DMS153 (cell line): ENCODE measurements around the gene GAA.

Experiments used
- DNase-seq: peaks from one replicate; lab custom pipeline; 2025; lab: John Stamatoyannopoulos, UW

Gene GAA

DNA sequence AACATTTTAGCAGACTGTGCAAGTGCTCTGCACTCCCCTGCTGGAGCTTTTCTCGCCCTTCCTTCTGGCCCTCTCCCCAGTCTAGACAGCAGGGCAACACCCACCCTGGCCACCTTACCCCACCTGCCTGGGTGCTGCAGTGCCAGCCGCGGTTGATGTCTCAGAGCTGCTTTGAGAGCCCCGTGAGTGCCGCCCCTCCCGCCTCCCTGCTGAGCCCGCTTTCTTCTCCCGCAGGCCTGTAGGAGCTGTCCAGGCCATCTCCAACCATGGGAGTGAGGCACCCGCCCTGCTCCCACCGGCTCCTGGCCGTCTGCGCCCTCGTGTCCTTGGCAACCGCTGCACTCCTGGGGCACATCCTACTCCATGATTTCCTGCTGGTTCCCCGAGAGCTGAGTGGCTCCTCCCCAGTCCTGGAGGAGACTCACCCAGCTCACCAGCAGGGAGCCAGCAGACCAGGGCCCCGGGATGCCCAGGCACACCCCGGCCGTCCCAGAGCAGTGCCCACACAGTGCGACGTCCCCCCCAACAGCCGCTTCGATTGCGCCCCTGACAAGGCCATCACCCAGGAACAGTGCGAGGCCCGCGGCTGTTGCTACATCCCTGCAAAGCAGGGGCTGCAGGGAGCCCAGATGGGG is 3.1 kb downstream of the GAA start:
- DNase-seq = peak; percentile 78

DNA sequence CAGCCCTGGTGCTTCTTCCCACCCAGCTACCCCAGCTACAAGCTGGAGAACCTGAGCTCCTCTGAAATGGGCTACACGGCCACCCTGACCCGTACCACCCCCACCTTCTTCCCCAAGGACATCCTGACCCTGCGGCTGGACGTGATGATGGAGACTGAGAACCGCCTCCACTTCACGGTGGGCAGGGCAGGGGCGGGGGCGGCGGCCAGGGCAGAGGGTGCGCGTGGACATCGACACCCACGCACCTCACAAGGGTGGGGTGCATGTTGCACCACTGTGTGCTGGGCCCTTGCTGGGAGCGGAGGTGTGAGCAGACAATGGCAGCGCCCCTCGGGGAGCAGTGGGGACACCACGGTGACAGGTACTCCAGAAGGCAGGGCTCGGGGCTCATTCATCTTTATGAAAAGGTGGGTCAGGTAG is 3.6 kb downstream of the GAA start:
- DNase-seq = no peak

DNA sequence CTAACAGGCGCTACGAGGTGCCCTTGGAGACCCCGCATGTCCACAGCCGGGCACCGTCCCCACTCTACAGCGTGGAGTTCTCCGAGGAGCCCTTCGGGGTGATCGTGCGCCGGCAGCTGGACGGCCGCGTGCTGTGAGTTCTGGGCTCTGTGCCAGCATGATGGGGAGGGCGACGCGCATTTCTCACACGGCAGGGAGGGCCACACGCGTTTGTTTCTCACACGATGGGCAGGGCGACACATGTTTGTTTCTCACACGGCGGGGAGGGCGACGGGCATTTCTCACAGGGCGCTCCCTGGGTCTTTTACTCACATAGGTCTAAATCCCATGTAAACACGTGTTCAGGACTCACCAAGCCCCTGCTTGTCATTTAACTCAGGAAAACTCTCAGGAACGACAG is 4.4 kb downstream of the GAA start:
- no peak for DNase-seq

DNA sequence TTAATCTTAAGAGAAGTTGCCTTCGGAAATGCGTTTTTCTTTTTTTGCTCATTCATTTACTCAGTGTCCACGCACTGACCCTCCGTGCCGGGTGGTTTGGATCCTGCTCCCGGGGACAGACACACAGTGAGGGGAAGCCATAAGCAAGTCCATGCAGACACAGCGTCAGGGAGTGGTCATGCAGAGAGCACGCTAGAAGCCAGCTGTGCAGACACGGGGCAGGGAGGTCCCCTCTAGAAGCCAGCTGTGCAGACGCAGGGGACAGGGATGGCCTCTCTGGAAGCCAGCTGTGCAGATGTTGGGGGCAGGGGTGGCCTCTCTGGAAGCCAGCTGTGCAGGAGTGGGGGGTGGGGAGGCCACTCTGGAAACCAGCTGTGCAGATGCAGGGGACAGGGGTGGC is 4.8 kb downstream of the GAA start:
- no peak for DNase-seq

DNA sequence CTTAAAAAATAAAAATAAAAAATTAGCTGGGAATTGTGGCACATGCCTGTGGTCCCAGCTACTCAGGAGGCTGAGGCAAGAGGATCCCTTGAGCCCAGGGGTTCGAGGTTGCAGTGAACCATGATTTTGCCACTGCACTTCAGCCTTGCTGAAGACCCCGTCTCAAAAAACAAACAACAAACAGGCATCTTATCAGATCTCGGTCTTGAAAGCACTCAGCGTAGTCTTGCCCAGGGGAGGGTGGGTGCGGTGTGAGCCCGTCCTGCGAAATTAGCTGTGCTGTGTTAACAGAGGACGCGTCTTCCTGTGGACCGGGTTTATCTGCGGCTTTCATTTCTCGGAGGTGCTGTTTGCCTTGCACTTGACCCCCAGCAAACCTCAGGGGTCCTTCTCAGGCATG is 5.4 kb downstream of the GAA start:
- DNase-seq = no peak

DNA sequence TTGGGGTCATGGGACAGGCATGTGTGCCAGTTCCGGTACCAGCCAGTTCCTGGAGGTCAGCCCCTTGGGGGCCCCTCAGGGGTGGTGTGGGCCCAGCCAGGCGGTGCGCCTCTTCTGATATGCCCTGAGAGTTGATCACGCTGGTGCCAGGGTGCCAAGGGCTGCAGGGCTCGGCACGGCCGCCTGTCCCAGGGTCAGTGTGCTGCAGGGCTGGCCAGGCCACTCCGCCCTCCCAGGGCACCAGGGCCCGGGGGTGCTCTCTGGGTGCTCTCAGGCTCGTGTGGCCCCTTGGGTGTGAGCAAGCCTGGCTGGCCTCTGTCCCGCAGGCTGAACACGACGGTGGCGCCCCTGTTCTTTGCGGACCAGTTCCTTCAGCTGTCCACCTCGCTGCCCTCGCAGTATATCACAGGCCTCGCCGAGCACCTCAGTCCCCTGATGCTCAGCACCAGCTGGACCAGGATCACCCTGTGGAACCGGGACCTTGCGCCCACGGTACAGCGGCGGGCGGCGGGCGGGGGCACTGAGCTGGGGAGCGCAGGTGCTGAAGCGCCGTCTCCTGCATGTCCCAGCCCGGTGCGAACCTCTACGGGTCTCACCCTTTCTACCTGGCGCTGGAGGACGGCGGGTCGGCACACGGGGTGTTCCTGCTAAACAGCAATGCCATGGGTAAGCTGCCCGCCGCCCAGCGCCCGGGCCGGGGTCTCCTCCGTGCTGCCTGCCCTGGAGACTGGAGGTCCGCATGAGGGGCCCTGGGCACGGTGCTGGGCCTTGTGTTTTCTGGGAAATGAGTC is 6.0 kb downstream of the GAA start:
- no peak for DNase-seq

DNA sequence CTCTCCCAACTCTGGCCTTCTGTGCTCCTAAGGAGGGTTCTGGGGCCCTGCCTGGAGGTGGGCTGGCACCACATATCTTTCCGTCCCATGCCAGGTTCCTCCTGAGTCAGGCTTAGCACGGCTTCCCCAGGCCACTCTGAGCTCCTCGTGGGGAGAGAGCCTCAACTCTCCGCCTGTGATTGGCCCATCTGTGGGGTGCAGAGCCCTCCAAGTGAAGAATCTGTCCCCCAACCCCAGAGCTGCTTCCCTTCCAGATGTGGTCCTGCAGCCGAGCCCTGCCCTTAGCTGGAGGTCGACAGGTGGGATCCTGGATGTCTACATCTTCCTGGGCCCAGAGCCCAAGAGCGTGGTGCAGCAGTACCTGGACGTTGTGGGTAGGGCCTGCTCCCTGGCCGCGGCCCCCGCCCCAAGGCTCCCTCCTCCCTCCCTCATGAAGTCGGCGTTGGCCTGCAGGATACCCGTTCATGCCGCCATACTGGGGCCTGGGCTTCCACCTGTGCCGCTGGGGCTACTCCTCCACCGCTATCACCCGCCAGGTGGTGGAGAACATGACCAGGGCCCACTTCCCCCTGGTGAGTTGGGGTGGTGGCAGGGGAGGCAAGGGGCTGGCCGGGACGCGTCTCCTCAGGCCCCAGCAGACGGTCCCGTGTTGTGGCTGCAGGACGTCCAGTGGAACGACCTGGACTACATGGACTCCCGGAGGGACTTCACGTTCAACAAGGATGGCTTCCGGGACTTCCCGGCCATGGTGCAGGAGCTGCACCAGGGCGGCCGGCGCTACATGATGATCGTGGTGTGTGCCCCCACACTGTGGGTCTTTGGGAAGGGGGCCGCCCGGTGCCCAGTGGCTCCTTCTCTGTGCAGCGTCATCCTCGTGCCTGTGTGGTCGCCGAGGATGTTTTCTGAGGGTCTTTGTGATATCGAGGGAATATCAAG is 6.9 kb downstream of the GAA start:
- DNase-seq = no peak

DNA sequence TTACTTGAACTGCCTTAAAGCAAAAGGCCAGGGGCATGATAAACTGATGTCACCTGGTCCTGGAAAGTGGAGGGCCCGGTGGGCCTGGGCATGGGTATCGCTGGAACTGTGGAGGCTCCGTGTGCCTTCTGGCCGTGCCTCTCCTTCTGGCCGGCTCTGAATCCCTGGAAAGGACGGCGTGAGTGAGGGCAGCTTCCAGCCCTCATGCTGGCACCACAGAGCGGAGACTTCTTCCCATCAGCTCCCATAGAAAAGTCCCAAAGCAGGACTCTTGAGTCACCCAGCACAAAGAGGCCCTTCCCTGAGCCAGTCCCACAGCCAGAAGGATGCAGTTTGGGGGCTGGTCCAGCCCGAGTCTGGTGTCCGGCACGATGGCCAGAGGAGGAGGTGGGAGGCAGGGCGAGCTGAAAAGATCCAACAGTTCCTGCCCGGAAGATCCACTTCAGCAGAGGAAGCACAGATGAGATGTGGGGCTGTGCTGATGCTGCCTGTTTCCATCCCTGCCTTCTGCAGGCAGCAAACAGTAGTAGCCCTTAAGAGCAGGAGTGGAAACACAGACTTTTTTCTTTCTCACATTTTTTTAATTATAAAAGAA is 7.8 kb downstream of the GAA start:
- DNase-seq = peak; percentile 57

DNA sequence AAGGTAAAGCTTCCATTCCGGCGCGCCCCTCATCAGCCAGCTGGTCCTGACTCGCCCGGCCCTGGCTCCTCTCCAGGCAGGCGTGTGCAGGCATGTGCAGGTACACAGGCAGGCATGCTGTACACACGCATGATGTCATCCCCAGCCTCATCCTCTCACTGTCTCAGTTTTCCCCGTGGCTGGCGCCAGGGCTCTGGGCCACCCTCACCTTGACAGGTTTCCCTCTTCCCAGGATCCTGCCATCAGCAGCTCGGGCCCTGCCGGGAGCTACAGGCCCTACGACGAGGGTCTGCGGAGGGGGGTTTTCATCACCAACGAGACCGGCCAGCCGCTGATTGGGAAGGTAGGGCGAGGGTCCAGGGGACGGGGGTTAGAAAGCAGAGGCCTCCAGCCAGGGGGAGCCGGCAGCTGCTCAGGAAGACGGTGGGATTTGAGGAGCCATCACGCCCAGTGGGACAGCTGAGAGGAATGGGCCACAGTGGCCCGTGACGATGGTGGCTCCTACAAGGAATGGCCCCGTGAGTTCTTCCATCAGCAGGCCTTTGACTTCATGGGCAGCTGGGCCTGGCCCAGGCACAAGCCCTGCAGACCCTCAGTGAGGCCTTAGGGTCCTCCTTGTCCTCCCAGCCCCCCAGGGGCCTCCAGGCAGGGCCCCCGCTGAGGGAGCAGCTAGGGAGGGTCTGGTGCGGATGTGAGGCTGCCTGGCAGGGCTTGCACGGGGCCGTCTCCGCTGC is 8.5 kb downstream of the GAA start:
- peak; percentile 75 for DNase-seq

DNA sequence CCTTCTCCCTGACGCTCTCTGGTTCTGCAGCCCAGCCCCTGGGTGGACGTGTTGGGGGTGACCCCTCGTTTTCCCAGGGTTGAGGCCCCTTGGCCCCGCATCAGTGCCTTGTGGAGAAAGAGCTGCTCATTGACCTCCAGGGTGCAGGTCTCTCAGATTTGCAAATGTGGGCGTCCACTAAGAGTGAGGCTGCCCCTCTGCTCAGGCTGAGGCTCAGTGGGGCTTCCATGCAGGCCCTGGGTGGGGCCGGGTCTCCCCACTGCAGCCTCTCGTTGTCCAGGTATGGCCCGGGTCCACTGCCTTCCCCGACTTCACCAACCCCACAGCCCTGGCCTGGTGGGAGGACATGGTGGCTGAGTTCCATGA is 9.0 kb downstream of the GAA start:
- no peak for DNase-seq

DNA sequence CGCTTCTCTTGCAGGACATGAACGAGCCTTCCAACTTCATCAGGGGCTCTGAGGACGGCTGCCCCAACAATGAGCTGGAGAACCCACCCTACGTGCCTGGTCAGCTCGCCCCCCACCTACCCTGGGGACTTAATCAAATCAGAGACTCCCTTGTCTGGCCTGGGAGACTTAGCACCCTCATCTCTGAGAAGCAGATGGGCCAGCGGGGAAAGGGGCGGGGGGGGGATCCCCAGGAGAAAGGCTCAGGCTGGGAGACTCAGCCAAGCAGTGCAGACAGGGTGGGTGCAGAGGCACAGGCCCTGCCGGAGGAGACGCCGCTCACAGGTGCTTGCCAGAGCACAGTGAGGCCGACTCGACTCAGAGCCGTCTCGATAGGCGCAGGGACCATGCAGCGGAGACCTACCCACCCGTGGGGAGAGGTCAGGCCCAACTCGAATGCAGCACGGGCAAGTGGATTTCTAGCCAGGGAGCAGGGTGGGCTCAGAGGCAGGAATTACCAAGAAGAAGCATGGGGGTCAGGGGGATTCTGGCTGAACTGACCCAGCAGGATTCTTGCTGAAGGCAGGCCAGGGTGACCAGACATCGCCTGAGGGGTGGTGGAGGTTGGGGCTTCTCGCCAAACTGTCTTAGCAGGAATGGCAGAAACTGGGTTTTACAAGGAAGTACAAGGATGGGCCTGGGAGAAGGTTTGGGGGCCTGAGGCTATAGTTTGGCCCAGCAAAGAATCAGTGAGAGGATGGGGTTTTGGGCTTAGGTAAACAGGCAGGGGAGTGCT is 9.7 kb downstream of the GAA start:
- no peak for DNase-seq

DNA sequence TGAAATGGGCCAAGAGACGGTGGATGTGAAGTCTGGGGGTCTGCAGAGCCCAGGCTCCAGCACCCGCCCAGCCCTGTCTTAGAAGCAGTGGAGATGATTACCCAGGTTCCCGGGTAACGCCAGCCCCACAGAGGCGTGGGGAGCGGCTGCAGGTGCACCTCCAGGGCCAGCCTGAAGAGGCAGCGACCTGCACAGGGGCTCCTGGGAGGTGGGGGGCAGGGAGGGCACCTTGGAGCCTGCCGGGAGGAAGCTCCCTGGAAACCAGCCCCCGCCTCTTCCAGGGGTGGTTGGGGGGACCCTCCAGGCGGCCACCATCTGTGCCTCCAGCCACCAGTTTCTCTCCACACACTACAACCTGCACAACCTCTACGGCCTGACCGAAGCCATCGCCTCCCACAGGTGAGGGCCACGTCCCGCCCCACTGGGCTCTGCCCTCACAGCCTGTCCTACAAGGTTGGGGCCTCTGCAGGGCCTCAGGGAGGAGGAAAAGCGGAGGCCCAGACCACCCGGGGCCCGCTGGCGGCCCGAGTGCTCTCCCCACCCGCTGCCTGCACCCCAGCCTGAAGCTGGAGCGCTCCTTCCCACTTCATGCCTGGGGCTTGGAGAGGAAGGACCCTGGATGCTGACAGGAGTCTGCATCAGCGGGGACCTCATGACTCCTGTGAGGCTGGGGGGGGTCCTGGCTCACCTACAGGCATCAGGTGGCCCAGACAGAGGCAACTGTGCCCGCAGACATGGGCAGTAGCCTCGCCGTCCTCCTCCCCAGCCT is 10.5 kb downstream of the GAA start:
- DNase-seq = no peak

DNA sequence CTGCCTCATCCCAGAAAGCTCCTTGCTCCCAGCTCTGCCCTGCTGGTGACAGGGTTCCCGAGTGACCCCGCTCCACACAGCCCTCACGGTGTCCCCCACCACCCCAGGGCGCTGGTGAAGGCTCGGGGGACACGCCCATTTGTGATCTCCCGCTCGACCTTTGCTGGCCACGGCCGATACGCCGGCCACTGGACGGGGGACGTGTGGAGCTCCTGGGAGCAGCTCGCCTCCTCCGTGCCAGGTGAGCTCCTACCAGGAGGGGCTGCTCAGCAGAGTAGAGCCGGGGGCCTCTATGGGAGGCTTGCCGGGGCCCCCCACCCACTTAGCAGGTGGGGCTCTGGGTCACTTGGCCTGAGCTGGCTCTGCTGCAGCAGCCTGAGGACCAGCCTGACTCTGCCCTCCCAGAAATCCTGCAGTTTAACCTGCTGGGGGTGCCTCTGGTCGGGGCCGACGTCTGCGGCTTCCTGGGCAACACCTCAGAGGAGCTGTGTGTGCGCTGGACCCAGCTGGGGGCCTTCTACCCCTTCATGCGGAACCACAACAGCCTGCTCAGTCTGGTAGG is 11.2 kb downstream of the GAA start:
- no peak for DNase-seq

DNA sequence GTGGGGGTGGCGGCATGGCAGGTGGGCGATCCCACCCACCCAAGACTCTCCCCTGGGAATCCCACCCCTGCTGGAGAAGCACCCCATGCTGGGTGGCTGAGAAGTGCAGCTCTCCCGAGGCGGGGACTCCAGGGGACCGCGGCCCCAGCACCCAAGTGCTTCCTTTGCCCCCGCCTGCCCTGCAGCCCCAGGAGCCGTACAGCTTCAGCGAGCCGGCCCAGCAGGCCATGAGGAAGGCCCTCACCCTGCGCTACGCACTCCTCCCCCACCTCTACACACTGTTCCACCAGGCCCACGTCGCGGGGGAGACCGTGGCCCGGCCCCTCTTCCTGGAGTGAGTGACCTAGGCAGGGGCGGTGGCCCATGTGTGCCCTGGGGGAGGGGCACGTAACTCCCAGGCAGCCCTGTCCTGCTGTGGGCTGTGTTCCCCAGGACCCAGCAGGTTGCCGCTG is 11.7 kb downstream of the GAA start:
- no peak for DNase-seq

DNA sequence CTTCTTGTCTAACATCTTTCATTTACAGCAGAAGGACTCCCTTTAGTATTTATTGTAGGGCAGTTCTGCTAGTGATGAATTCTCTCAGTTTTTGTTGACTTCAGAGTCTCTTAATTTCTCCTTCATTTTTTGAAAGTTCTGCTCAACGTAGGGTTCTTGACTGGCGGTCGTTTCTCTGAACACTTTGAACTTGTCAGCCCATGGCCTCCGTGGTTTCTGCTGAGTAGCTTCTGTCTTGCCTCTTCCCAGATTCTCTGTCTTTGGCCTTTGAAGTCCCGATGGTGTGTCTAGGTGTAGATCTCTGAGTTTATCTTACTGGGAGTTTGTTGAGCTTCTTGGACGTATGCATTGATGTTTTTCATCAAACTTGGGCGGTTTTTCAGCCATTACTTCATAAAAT is 13.4 kb downstream of the GAA start:
- no peak for DNase-seq

DNA sequence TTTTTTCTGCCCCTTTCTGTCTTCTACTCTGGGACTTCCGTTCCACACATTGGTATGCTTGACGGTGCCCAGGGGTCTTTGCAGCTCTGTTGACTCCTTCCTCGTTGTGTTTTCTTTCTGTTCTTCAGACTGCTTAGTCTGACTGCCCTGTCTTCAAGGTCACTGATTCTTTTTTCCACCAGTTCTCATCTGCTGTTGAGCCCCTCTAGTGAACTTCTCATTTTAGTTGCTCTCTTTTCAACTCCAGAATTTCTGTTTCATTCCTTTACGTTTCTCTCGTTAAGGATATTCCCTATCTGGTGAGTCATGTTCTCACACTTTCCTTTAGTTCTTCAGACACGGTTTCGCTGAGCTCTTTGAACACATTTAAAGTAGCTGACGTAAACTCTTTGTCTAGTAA is 13.8 kb downstream of the GAA start:
- DNase-seq = no peak

DNA sequence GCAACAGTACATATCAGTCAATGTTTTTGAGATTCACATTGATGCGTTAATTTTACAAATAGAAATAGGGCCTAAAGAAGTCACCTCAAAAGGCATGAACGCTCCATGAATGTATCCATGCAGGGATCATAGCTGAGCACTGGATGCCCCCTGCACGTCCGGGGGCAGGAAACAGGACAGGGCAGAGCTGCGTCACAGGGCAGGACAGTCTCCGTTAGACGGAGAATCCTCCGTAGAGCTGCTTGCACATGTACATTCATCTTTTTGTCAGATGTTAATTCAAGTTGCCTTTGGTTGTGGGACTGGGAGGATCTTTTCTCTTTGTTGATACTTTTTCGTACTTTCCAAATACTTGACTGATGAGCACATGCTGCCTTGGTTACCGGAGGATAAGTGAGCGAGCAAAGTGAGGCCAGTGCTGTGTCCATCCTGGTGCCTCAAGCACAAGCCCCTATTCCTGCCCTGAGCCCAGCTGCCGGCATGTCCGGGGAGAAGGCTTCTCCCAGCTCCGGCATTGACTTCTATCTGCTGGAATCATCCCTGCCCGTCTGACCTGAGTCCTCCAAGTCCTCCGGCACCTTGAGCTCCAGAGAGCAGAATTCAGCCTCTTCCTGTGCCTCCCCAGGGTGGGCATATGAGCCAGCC is 15.0 kb downstream of the GAA start:
- no peak for DNase-seq

DNA sequence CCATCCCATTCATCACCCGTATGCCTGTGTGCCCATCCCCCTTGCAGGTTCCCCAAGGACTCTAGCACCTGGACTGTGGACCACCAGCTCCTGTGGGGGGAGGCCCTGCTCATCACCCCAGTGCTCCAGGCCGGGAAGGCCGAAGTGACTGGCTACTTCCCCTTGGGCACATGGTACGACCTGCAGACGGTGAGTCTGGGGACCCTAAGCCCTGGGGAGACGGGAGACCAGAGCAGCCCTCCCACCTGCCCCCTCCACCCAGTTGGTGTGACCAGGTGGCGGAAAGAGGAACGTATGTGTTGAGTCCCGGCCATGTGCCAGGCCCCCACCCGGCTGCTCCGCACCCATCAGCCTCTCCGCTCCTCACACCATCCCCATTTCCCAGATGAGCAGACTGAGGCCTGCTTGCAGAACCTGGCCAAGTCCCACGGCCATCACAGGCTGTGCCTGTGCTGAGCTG is 15.6 kb downstream of the GAA start:
- DNase-seq = no peak
